NCI-H2029 treated with DMSO at 0.1 percent for 48 hours (cell line): ENCODE measurements around the gene TTBK1.
A peak's percentile ranks its signal among the peaks of the same experiment; 100 is the strongest.

Experiments used
- DNase-seq: peaks from one replicate; lab custom pipeline; 2025; lab: John Stamatoyannopoulos, UW

The TTBK1 gene

DNA sequence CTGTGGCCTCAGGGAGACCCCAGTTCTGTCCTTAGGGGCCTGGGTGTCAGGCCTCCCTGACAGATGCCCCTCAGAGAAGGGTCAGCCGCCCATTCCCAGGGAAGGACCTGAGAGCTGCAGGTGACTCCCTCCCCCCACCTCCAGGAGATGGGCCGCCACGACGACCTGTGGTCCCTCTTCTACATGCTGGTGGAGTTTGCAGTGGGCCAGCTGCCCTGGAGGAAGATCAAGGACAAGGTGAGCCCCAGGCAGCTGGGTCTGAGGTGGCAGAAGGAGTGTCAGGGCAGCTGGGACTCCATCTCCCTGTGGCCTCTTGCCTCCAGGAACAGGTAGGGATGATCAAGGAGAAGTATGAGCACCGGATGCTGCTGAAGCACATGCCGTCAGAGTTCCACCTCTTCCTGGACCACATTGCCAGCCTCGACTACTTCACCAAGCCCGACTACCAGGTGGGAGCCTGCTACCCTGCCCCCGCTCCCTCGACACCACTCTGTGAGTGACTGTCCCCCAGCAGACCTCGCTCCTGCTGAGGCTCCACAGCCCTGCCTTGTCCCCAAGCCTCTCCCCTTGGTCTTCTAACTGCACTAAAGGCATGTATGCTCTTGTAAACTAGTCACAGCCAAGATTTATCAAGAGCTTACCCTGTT, 12.2 kb downstream of the TTBK1 start:
- no peak for DNase-seq

GRCh38 chr6:43256670-43257366, 13.5 kb downstream of the TTBK1 start:
- DNase-seq, result no peak

GRCh38 chr6:43257367-43258145, 14.3 kb downstream of the TTBK1 start:
- DNase-seq, result no peak

DNA sequence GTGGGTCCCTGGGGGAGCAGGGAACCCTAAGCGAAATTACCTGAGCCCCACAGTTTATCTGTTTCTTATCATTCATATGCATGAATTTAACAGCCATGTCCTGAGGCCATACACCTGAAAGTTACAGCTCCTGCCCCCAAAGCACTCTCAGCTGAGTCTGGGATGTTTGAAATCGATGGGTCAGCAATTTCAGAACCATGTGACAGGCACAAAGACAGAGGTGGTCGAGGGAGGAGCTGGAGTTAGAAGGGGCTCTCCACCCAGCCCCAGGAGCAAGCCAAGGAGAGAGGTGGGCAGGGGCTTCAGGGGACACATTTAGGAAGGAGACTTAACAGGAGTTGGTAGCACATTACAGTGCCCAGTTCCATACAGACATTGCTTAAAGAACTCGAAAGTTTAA, 14.9 kb downstream of the TTBK1 start:
- no peak for DNase-seq

DNA sequence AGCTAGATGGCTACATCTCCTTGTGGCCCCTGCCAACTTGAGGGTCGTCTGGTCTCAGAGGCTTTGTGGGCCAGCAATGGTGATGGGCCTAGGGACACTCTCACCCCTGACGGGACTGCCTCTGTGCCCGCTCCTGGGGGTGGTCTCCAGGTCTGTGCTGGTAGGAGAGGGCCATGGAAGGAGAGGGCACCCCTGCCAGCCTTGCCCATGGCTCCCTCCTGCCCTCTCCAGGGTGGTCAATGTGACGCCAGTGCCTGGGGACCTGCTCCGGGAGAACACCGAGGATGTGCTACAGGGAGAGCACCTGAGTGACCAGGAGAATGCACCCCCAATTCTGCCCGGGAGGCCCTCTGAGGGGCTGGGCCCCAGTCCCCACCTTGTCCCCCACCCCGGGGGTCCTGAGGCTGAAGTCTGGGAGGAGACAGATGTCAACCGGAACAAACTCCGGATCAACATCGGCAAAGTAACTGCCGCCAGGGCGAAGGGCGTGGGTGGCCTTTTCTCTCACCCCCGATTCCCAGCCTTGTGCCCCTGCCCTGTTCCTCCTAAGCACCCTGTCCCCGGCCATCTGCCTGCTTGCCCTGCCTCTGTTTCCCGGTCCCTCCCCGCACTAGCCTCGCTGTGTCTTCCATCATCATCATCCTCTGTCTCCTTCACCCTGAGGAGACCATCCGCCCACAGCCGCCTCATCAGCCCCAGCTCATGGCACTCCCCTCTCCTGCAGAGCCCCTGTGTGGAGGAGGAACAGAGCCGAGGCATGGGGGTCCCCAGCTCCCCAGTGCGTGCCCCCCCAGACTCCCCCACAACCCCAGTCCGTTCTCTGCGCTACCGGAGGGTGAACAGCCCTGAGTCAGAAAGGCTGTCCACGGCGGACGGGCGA, 15.8 kb downstream of the TTBK1 start:
- no peak for DNase-seq

DNA sequence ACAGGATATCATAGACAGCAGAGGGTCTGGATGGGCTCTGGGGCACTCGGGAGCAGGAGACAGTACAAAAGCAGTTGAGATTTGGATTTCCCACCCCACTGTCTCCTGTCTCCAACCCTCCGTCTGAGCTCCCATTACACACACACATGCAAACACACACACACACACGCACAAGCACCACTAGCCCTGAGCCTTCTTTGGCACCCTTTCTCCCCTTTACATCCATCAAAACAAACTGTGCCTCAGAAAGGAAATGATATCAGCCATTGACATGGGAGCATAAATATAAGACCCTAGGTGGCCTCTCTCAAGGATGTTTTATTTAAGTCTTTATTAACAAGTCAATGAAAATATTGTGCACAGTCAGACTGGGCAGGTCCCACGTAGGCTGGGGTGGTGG, 17.5 kb downstream of the TTBK1 start:
- DNase-seq, result no peak

DNA sequence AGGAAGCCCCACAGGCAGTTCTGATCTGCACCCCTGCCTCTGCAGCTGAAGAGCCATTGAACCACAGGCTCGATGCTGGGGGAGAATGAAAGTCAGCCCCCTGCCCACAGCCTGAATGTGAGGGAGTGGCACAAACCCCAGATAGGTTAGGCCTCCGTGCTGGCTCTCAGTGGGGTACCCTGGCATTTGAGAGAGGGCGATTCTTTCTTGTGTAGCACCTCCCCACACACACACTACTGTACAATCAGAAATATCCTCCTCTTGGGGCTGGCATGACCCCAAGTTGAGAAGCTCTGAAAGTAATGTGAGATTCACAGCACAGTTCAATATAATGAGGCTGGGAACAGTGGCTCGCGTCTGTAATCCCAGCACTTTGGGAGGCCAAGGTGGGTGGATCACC, 17.9 kb downstream of the TTBK1 start:
- DNase-seq, result no peak

GRCh38 chr6:43262000-43262779, 18.9 kb downstream of the TTBK1 start:
- DNase-seq, result no peak

DNA sequence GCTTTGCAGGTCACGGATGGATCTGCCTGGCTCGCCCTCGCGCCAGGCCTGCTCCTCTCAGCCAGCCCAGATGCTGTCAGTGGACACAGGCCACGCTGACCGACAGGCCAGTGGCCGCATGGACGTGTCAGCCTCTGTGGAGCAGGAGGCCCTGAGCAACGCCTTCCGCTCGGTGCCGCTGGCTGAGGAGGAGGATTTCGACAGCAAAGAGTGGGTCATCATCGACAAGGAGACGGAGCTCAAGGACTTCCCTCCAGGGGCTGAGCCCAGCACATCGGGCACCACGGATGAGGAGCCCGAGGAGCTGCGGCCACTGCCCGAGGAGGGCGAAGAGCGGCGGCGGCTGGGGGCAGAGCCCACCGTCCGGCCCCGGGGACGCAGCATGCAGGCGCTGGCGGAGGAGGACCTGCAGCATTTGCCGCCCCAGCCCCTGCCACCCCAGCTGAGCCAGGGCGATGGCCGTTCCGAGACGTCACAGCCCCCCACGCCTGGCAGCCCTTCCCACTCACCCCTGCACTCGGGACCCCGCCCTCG, 19.6 kb downstream of the TTBK1 start:
- no peak for DNase-seq

DNA sequence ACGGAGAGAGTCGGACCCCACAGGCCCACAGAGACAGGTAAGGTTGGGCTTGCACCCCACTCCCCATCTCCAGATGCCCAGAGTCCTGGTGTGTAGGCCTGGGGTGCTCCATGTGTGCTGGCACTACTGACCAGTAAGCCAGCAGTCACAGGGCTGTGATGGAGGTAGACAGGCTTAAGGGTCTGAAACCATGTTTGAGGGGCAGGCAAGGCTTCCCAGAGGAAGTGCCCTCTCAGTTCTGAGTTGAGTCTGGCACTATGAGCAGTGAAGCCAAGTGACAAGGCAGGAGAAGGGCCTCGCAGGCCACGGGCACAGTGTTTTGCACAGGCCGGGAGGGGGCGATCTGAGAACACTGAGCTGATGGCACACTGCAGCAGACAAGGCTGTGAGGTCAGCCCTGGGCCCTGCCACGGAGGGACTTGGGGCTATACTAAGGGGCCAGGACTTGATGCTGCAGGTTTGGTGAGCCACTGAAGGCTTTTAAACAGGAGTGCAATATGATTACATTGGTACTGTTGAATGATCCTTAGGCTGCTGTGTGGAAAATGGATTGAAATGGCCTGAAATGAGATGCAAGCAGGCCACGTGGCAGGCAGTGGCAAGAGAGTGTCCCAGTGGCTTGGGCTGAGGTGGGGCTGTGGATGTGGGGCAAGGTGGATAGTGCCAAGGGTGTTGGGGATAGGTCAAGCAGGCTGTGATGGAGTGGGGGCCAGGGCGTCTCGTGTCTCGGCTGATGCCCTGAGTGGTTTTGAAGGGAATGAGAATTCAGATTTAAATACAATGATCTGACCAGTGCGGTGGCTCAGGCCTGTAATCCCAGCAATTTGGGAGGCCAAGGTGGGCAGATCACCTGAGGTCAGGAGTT, 20.3 kb downstream of the TTBK1 start:
- DNase-seq, result peak; percentile 29

DNA sequence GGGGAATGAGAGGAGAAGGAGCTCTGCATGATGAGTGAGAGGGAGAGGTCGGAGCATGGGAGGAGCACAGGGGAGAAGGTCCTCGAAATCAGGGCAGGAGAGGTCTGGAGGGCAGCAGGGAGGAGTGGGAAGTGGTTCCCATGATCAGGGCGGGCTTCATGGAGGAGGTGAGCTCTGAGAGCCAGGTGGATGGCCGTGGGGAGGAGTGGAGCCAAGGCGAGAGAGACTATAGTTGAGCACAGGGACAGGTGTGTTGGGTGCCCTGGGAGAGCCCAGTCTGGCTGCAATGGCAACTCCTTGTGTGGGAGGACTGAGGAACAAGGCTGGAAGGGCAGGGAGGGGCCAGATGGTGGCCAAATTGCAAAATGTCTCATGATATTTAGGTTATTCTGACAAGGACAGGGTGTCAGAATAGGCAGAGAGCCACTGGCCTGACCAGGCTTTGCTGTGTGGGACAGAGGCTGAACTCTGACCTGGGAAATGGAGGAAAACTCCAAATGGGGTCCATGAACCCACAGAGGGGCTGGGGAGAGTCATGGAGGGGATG, 21.4 kb downstream of the TTBK1 start:
- DNase-seq, result no peak

DNA sequence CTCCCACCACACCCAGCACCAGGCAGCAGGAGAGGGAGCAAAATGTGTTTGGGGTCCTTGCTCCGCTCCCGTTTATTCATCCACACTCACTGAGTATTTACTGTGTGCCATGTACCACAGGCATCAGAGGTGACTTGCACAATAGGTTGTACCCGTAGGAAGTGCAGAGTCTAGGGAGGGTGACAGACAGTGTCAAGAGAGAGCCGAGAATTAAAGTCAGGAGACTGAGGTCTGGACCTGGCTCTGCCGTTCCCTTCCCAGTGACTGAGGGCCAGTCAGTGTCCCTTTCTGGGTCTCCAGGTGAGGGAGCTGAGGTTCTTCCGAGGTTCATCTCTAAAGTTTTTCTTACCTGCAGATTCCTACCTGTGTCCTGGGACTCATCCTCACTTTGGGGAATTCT, 22.3 kb downstream of the TTBK1 start:
- DNase-seq, result no peak

GRCh38 chr6:43267619-43268354, 24.5 kb downstream of the TTBK1 start:
- peak; percentile 91 for DNase-seq

GRCh38 chr6:43268355-43268700, 25.0 kb downstream of the TTBK1 start:
- peak; percentile 91 for DNase-seq

GRCh38 chr6:43268782-43269272, 25.5 kb downstream of the TTBK1 start:
- no peak for DNase-seq

DNA sequence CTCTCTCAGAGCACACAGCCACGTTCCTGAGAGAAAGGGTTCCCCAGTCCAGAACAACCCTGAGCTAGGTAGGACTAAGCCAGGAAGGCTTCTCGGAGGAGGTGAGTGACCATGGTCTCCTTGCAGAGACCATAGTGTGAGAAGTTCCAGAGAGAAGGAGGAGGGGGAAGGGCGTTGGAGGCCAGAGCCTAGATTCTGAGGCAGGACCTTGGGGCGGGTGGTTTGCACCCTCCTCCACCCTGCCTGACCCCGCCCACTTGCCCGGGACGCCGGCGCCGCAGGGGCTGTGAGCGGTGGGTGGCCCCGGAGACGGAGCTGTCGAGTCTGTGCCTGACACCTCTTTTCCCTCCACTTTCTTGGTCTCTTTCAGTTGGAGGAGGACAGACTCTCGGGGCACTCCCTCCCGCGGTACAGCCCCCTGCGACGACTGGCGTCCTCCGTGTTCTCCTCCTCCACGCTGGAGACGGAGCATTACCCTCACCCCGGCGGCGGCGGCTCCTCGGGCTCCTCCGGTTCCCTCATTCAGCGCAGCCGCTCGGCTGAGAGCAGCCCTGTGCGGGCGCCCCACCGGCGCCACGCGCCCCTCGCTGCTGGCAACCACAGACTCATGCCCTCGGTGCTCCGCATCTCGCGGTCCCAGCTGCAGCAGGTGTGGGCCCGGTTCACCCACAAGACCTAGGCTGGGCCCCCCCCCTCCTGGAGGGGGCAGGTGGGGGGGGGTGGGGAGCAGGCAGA, 26.2 kb downstream of the TTBK1 start:
- peak; percentile 21 for DNase-seq

- DNase-seq, result peak; percentile 6
Measured at GRCh38 chr6:43271103-43271815, 28.0 kb downstream of the TTBK1 start.

DNA sequence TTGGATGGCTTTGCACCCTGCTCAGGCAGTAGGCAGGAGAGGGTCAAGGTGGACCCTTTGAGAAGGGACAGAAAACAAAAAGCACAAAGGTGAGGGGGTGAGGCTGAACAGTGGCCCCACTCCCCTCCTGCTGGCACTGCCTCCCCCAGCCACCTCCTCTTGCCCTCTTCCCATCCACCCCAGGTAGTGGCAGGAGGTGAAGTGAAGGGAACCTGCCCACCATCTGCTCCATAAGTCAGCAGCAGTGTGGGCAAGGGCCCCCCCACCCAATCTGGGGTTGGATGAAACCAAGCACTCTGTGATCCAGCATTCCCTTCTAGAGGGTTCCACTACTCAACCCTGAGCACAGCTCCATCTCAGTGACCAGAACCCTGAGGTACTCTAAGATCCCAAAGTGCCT, 28.7 kb downstream of the TTBK1 start:
- DNase-seq, result no peak
